Activated T-cell treated with anti-CD3 and anti-CD28 coated beads for 24 hours (primary cell): ENCODE measurements around the gene MFRP.

ENCODE experiments used
- DNase-seq: peaks from one replicate; pipeline ENCODE4 v3.0.0-alpha.2; 2020; ENCODE audit warnings: low read depth

The MFRP gene

DNA sequence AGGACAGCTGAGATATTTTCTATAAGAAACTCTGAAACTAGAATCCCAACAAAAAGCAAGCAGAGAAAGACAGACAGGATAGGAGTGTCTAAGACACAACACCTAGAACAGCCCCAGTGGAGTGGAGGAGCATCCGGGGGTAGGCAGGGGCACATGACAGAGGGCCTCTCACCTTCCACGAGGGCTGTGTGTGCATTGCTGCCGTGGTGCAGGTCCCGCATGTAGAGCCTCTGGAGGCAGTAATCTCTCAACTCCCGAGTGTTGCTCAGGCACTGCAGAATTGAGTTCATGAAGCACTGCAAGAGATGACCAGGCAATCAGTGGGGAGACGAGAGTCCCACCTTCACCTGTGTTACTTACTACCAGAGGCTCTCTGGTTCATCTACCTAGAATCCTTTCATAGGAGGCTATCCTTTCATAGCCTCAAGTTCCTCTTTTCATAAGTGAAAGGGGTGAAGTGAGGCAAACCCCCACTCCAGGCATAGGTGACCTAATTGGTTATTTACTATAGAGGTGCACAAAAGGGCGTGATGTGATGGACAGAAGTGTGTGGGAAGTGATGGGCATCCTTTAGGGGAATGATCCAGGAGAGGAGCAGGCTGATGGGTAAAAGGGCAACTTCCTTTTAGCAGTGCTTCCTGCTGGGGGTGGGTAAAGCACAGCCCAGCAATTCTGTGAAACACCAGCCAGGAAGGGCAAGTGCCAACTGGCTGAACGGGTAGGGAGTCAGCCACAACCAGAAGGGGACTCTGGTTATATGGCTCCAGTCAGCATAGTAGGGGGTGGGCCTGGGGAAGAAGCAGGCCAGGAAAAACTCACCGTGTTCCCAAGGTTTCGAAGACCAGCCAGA is 13.1 kb upstream of the MFRP start:
- no peak for DNase-seq

DNA sequence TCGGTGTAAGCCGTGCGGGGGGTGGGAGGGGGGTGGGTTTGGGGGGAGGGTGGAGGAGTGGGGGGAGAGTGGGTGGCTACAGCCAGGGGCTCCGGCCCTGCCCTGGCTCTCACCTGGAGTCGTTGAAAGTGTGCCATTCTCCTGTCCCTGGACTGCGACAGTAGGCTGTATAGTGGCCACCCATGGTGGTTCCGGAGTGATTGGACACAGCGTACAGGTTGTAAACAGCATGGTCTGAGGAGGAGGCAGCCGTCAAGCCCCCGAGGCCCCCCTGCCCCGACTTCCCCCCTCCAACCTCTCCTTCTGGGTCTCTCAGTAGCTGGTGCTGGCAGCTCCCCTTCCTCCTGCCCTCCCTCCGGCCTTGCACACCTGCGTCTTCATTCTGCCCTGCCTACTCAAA is 10.6 kb upstream of the MFRP start:
- DNase-seq, result no peak

DNA sequence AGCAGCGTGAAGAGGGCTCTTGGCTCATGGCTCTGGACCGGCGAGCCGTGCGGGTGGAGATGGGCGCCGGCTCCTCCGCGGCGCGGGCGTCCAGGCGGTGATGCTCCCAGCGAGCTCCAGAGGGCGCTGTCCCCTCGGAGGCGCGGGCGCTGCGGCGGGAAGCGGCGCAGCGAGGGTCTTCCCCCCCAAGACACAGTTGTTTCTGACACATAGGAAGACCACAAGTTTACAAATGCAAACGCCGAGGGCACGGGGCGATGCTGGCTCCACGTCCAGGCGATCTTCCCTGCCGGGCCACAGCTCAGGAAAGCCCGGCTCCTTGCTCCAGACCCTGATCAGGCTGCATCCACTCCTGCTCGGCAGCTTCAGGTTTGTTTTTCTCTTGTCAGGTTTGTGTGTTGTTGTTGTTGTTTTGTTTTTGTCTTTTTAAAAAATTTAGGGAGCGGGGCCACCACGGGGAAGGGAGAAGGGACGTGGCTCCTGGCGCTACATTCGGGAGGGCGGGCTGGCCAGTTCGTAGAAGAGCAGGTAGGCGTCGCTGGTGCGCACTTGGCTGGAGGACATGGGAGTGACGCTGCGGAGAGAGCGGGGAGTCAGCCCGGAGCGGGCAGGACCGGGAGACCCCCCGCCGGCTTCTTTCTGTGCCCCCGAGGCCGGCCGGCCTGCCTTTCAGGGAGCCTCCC is 10.0 kb upstream of the MFRP start:
- DNase-seq, result peak; percentile 56

DNA sequence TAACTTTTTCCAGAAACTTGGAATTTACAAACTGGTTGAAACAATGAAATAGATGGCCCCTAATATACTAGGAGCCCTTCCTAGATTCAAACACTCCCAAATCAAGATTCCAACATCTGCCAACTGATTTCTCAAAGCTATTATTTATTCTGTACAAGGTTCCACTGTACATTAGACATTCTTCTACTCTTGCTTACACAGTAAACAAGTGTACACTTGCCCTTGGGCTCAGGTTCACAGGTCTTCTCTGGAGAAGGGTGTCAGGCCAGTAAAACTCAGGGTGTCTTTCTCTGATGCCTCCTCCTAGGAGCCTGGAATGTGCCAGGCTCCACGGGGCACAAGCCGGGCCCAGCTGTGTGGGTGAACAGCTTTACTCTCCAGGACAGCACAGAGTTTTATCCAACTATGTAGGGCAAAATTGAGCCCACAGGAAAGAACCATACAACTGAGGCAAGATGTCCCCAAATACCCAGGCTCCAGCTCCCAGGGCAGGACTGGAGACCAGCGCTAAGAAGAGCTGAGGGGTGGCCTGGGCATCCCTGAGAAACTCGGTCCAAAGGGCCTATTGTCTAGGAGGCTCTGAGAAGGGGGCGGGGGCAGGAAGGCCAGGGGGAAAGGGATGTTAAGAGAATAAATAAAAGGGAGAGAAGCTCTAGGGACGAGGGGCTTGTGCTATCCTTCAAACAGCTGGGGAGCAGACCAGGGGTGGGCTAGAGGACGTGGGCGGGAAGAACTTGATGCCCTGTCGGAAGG is 8.8 kb upstream of the MFRP start:
- DNase-seq, result no peak

DNA sequence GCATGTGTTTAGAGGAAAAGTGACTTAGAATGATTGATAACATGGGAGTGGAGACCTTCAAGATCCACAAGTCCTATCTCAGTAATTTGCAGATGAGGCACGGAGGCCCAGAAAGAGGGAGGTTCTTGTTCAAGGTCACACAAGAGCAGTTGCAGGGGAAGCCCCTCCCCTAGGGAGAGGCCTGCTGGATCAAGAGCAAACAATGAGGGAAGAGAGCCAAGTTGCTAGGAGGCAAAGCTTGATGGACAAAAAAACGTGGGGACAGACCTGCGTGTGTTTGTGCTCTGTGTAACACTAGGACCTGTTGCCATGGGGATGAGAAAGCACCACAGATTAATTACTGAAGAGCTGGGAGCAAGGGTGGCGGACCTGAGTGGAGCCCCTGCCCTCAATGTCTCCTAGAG is 6.4 kb upstream of the MFRP start:
- DNase-seq, result no peak

DNA sequence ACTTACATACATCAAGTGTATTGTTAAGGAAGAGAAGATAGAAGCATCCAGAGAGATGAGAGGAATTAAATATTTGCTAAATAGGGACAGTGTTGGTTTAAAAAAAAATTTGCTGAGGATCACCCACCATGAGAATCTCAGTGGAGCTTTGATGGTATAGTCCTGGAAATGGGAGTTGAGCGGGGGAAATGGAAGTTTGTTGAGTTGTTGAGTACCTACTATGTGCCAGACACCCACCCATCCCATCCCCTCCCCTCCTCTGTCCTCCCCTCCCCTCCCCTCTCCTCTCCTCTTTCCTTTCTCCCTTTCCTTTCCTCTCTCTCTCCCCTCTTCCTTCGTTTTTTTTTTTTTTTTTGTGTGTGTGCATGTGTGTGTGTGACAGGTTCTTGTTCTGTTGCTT is 4.7 kb upstream of the MFRP start:
- no peak for DNase-seq

DNA sequence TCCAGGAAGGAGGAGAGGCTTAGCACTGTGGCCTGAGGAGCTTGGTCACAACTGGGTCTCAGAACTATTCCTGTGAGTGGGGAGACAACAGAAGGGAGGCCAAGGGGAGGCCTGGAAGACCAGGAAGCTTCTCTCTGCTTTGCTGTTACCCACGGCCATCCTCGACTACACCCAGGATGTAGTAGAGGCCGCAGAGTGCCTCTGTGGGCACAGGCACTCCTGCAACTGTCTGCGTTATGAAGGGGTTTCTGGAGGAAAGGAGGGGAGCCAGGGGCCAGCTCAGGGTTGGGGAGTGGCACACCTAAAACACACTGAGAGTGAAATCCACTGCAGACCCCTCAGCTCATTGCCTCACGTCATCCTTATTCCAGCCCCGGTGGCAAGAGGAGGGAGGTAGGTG is 3.8 kb upstream of the MFRP start:
- DNase-seq, result no peak

DNA sequence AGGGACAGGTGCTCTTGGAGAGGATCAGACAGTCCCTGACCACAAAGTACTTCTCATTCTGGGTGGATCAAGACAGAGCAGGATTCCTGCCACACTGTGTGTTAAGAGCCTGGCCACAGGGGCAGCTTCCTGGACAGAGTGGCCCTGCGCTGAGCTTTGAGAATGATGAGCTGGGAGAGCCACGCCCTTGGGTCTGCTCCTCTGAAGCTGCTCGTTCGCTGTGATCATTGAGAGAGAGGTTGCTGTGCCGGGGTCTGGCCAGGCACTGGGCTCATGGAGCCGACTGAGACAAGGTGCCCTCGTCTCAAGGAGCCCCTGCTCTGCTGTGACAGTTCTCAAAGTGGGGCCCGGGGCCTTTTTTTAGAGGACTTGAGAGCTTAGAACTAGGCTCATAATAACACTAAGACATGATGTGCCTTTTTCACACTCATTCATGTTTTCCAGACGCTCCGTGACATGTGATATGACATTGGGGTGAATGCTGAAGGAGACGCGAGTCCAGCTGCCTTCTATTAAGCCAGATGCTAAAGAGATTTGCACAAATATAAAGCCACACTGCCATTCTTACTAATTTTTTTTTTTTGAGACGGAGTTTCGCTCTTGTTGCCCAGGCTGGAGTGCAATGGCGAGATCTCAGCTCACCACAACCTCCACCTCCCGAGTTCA is 1.6 kb upstream of the MFRP start:
- no peak for DNase-seq

DNA sequence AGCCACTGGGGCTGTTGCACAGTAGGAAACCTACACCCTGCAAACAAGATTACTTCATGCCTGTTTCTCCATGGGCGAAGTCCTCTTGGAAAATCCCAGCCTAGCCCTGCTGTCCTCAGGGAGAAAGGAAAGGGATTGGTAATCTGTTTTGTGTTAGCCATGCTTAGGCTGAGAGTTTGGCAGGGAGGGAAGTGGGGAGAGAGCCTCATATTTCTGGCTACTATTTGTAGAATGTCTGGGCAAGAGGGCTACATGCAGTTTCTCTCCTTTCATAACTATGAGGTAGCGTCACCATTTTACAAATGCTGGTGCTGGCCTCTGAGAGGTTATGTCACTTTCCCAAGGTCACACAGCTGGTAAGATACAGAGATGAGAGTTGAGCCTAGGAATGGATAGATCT is 737 bp upstream of the MFRP start:
- DNase-seq, result no peak

DNA sequence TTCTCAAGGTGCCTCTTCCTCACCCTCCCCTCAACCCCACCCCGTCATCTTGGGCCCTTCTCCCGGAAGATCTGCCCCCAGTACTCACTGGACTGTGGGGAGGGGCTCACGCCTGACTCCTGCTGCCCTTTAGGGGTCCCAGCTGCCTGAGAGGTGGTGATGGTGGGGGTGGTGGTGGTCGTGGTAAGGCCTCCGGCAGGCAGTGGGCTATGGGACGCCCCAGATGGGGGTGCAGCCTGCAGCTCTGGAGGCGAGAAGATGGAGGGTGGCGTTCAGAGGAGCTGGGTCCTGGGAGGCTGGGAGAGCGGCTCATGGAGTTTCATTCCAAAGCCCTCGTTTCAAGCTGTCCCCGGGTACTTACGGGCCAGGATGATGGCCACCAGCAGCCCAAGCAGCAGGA is 820 bp downstream of the MFRP start:
- DNase-seq, result no peak

DNA sequence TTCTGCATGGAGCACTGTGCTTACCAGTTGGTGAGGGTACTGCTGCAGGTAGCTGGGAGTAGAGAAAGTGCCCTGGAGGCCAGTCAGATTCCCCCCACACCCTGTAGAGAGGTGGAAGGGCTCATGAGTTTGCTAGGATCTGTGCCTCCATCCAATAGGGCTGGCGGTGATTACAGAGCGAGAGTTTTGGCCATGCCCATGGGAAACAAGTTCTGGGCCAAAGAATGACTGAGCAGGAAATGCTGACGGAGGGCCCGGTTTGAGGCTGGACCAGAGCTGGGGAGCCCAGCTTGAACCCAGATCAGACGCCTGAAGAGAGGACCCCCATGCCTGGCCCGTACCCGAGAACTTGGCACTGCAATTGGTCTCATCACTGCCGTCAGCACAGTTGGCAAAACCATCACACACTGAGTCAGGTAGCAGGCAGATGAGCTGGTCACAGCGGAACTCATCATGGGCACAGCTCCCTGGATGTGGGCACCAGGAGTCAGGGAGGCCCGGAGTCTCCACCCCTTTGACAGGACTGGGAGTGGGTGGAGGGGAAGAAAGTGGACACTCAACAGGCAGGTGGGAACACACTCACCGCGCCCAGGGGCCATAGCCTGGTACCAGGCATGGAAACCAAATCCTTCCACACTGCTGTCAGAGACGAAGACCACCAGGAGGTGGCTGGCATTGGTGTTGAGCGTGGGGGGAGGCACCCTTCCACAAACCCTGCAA is 2.1 kb downstream of the MFRP start:
- no peak for DNase-seq

DNA sequence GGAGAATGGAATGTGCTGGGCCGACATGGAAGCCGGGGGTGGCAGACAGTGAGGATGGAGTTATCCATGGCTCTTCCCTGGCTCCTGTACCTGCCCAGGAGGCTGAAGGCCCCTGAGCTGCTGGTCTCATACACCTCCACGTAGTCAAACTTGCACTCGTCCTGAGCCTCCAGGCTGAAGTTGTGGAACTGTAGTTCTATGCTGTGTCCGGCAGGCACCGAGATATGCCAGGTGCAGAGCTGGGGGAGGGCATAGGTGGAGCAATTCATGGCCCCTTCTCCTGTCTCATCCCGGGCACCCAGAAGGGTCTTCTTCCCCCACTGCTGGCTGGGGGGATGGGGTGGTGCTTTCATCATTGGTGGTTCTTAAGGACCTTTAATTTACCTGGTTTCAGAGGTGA is 2.8 kb downstream of the MFRP start:
- DNase-seq, result no peak

DNA sequence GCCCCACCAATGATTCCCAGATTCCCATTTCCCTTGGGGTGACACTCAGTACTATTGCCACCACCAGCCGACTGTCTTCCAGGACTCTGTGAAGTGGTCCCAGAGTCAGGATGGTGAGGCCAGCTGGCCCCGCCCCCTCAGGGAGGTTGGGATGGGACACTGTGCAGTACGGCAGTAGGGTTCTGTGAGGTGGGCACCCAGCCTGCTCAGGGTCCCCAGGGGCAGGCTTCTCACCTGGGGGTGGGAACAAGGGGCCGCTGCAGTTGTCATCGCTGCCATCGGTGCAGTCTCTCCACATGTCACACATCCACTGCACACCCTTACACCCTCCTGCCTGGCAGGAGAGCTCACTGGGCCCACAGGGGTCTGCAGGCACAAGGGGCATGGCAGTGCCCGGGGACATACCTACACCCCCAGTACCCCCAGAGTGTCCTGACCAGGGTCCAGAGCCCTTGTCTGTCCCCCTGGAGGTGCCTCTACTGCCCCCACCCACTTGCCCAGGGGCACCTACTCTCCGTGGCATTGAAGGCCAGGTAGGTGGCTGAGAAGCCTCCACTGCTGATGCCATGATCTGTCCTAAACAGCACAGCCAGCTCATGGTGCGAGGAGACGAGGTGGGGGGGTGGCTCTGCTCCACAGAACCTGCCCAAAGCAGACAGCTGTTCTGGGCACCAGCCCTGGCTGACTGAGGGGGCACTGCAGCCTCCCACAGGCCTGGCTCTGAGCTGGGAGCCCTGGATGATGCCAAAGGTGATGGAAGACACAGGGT is 4.0 kb downstream of the MFRP start:
- no peak for DNase-seq

DNA sequence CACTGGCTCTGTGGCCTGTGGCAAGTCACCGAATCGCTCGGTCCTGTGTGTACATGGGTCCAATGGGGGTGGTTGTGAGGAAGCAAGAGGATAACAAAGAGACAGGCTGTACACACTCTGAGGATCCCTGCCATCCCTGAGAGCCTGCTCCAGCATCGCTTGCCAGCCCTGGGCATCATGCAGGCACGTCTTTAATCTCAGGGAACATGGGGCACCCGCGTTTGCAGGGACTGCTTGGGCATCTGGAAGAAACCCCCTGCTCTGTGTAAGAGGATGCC is 4.5 kb downstream of the MFRP start:
- DNase-seq, result no peak

DNA sequence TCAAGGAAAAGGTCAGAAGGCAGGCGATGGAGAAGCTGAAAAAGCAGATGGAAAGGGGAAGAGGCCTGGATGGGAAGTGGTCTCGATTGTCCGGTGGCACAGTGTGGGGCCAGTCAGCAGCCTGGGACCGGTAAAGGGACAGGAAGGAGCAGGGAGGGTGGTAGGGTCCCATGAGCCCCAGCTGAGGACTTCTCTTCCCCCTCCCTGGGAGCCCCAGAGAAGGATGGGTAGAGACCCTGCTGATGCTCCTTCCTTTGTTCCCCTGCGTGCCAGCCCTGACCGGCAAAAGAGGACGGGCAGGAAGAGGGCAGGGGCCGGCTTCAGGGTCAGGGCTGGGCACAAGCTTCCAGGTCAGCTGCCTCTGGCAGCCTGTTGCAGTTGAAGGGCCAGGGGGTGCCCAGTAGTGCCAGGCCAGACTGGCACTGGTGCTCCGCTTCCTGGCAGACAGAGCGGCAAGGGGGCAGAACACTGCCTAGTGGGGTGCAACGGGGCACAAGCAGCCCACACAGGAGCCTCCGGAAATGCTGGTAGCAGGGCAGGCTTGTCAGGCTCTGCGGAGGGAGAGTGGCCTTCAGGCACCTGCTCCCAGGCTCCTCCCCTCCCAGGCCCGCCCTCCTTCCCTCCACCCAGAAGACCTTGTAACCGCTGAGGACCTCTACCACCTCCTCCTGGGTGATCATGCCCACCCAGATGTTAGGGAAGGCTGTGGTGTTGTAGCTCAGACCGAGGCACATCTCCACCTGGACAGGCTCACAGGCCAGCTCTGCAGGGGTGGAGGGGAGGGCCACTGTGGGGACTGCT is 5.1 kb downstream of the MFRP start:
- DNase-seq, result no peak

DNA sequence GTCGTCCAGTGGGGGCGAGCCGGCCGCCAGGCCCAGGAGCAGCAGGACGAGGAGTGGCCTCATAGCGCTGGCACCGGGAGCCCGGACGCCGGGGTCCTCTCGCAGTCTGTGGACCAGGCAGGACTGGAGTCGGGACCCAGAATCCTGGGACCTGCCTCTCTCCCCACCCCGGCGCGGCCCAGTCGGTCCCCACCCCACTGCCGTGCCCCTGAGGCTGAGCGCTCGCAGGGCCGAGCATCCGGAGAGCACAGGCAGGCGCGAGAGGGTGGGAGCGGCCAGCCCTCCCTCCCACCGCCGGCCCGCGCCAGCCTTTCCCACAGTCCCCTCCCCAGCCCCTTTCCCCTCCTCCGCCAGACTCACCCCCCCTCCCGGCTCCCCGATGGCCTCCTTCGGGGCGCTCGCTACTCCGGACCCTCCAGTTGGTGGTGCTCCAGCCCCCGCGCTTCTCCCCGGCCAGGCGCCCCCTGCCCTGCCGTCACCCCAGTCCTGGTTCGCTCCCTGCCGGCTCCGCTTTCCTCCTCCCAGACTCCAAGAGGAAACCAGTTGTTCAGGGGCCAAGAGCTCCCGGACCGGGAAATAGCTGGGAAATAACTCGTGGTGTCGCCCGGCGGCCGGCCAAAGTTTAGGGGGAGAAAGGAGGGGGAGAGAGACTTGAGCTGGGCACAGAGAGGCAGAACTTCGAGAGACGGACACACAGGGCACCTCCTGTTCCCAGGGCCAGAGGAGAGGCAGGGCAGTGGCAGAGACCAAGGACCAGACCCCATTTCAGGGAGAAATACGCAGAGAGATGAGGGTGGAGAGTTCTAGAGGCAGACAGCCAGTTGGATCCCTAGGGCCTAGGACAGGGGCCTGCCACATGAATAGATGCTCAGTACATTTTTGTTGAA is 5.9 kb downstream of the MFRP start, which contains the start of gene C1QTNF5:
C1QTNF5 (minus strand) TSS at position 549 of the 887 bp plus-strand sequence; CDS start at position 63, 486 bp downstream.
- DNase-seq, result no peak

DNA sequence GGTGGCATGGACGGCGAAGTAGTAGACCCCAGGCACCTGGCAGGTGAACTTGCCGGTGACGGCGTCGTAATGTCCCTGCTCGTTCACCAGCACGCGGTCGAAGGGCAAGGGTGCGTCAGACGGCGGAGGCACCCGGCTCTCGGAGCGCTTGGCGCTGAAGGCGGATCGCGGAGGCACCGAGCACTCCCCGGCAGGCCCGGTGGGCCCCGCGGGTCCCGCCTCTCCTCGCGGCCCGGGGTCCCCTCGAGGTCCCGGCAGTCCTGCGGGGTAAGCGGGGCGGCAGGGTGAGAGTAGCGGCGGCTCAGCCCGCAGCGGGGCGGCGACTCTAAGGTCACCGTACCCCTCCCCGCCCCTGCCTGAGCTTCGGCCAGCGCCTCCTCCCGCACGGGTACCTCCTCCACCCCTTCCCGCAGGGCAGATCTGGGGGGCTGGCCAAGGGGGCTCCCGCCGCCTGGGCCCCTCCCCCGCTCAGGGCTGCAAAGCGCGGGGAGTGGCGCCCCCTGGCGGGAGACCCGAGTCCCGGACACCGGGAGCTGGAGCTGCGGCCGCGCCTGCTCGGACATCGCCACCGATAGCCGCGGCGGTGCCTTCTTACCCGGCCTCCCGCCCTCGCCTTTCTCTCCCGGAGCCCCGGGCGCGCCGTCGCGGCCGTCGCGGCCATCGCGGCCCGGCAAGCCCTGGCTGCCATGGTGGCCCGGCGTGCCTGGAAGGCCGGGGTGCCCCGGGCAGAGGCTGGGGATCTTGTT is 6.7 kb downstream of the MFRP start:
- no peak for DNase-seq

DNA sequence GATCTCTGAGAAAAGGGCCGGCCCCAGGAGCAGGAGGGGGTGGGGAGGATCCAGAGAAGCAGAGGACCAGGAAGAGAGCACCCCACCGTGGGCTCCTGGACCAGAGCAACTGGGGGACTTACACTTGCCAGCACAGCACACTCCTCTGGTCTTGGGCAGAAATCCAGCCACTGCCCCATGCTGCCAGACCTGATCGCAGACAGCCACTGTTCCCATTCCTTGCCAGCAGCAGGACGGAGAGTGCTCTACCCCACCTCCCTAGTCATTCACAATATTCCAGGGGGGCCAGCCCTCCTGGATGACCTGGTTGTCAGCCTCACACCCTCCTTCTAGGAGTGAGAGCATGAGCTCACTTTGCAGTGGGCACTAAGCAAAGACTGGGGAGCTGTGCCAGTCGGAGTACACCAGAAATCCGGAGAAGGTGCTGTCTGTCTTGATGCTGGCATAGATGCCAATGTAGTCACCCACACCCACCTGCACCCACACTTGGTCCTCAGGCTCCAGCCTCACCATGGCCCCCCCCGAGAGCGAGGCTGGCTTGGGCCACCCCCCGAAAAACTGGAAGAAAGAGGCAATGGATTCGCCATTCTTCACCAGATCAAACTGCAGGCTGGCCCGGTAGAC is 7.4 kb downstream of the MFRP start:
- no peak for DNase-seq
